Stimulated activated CD8-positive, alpha-beta memory T cell treated with anti-CD3 and anti-CD28 coated beads, Interleukin-12 subunit alpha, Interleukin-12 subunit beta, amount 100 ng/mL, for 24 hours (primary cell): Measurements from ENCODE around the gene MCCC2.
"Not testable (repeated sequence)": the region's sequence is repeated elsewhere in the genome, so short reads cannot be mapped to it uniquely, and the experiment has no call there.

ENCODE experiments used
- DNase-seq: peaks from one replicate; pipeline ENCODE4 v3.0.0-alpha.2; 2020; ENCODE audit errors: extremely low read depth

Gene MCCC2

DNA sequence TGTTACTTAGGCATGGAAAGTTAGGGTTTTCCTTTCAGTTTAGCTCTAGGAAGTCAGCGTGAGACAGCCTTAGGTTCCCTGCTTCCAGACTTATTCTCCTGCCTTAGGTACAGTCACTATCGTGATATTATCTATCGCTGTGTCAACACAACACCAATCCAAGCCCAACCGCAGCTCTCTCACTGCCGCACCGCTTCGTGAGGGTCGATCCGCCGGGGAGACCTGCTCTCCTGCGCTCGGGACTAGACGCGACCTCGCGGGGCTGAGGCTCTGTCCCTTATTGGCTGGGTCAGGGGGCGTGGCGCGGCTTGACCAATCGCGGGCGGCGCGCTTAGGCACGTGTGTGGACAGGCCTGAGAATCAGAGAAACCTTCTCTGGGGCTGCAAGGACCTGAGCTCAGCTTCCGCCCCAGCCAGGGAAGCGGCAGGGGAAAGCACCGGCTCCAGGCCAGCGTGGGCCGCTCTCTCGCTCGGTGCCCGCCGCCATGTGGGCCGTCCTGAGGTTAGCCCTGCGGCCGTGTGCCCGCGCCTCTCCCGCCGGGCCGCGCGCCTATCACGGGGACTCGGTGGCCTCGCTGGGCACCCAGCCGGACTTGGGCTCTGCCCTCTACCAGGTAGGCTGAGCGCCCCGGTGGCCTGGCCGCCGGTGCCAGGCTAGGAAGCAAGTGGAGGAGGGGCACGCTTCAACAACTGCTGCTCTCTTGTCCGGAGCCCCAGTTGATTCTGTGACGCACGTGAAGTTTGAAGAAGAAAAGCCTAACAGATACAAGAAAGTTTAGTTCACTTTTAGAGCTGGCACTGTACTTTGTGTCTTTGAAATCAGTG is at the start of gene MCCC2:
Gene MCCC2, plus strand, starts transcription at position 400 of the 825 bp plus-strand sequence. Its CDS starts 86 bp downstream, at position 486.
- DNase-seq = peak; percentile 94

DNA sequence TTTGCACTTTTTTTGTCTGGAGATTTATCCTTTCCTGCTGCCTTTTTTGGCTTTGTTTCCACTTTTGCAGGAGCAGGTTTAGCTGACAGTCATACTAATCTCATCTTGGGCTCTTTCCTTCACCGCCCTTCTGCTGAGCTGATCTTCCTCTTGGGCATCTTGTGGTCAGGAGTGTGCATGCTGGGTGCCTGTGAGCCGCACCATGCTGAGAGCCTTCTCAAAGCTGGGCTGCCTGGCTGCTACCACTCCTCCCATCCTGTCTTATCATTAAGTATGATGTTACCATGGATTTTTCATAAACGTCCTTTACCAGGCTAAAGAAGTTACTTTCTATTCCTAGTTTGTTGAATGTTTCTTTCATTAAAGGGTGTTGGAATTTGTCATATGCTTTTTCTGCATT is 49.5 kb upstream of the MCCC2 start:
- DNase-seq = no peak

DNA sequence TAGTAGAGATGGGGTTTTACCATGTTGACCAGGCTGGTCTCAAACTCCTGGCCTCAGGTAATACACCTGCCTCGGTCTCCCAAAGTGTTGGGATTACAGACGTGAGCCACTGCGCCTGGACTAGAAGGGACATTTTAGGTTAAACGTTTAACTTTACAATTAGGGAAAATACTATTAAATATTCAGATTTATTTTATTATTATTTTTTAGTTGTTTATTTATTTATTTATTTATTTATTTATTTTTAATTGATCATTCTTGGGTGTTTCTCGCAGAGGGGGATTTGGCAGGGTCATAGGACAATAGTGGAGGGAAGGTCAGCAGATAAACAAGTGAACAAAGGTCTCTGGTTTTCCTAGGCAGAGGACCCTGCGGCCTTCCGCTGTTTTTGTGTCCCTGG is 36.3 kb upstream of the MCCC2 start:
- not testable (repeated sequence) for DNase-seq

DNA sequence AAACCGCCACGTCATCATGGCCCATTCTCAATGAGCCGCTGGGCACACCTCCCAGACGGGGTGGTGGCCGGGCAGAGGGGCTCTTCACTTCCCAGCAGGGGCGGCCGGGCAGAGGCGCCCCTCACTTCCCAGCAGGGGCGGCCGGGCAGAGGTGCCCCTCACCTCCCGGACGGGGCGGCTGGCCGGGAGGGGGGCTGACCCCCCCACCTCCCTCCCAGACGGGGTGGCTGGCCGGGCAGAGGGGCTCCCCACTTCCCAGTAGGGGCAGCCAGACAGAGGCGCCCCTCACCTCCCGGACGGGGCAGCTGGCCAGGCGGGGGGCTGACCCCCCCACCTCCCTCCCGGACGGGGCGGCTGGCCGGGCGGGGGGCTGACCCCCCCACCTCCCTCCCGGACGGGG is 35.6 kb upstream of the MCCC2 start:
- DNase-seq = not testable (repeated sequence)

DNA sequence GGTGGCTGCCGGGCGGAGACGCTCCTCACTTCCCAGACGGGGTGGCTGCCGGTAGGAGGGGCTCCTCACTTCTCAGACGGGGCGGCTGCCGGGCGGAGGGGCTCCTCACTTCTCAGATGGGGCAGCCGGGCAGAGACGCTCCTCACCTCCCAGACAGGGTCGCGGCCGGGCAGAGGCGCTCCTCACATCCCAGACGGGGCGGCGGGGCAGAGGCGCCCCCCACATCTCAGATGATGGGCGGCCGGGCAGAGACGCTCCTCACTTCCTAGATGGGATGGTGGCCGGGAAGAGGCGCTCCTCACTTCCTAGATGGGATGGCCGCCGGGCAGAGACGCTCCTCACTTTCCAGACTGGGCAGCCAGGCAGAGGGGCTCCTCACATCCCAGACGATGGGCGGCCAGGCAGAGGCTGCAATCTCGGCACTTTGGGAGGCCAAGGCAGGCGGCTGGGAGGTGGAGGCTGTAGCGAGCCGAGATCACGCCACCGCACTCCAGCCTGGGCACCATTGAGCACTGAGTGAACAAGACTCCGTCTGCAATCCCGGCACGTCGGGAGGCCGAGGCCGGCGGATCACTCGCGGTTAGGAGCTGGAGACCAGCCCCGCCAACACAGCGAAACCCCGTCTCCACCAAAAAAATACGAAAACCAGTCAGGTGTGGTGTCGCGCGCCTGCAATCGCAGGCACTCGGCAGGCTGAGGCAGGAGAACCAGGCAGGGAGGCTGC is 35.0 kb upstream of the MCCC2 start:
- DNase-seq = not testable (repeated sequence)

DNA sequence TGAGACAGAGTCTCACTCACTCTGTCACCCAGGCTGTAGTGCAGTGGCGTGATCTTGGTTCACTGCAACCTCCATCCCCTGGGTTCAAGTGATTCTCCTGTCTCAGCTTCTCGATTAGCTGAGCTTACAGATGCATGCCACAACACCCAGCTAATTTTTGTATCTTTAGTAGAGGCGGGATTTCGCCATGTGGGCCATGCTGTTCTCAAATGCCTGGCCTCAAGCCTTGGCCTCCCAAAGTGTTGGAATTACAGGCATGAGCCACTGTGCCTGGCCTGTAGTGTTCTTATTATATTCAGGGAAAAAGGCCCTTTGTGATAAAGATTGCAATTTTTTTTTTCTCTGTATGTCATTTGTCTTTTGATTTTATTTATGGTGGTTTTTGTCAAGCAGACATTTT is 24.0 kb upstream of the MCCC2 start:
- DNase-seq = no peak

DNA sequence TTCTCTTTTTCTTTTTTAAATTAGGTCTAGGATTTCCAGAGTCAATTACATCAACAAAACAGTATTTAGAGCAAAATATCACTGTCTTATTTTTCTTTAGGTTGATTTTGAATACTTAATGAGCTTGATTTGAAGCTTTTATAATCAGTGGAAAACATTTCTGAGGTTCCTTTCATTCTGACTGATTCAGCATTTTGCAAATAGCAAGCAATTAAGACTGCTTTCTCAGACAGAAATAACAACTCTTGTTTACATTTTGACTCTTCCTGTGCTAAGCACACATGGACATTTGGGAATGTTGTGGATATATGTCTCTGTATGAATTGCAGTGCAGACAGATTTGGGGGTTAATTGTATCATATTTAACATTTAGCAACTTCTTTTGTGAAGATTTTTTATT is 22.2 kb upstream of the MCCC2 start:
- no peak for DNase-seq

DNA sequence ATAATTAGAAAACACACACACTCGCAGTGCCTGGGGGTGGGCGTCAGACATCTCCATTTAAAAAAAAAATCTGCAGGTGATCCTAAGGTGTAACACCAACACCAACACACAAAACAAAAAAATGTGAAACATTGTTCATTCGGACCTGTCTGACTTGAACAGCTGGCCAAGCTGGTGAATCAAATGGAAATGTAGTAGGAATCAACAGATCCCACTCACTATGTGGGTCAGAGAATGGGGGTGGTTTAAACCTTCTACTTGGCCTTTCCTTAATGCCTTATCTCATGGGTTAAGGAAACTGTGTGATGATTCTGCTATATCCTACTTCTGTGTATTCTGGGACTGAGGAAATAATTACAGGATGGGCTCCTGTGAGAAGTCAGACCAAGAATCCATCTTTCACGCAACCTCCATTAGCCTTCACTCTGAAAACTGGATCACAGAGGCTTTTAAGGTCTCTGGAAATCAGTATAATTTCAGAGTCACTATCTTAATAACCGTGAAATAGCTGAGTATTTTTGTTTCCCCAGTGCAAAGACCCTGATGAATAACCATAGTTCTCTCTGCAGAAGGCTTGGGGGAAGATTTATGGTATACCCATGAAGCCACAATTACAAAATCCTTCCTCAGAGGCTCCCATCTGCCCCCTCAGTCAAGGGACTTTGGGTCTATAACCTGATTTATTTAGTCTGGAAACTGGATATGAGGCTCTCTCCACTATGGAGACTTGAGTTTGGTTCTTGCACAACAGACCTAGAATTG is 17.2 kb upstream of the MCCC2 start:
- no peak for DNase-seq

DNA sequence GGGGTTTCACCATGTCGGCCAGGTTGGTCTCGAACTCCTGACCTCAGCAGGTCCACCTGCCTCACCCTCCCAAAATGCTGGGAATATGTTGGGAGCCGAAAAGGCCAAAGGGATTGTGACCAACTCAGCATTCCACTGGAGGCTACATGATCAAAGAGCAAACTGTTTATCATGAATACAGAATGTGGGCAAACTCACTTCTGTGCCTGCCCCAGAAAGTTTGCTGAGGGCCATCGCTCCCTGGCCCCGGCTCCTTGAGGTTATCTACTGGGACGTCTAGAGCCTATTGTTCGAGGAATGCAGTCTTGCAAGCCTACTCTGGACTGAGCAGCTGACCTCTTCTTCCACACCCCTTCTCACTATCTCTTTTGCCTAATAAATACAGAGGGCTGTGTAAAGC is 15.3 kb upstream of the MCCC2 start:
- DNase-seq = not testable (repeated sequence)

DNA sequence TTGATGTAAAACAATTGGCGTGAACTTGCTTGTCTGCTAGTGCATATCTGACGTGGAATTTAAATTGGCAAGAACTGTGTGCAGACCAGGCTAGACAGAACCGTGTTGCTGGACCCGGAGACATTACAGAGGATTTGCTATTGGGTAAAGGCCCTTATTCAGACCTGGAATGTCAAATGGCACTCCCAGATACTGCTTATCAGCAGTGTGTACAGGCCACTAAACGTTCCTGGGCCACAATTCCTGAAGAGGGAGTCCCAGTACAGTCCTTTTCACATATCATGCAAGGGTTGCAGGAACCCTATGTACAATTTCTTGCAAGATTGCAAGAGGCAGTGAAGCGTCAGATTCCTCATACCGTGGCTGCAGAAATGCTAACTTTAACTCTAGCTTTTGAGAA is 13.5 kb upstream of the MCCC2 start:
- no peak for DNase-seq

DNA sequence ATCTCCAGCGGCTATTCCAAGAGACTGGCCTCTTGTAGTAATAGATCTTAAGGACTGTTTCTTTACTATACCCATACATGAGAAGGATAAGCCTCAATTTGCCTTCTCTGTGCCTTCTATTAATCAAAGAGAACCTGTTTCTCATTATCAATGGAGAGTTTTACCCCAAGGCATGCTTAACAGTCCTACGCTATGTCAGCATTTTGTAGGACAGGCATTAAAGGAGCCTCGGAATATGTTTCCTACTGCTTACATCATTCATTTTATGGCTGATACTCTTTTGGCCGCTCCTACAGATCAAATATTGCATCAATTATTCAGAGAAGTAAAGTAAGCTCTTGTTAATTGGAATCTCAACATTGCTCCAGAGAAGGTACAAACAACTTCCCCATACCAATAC is 11.6 kb upstream of the MCCC2 start:
- DNase-seq = not testable (repeated sequence)

DNA sequence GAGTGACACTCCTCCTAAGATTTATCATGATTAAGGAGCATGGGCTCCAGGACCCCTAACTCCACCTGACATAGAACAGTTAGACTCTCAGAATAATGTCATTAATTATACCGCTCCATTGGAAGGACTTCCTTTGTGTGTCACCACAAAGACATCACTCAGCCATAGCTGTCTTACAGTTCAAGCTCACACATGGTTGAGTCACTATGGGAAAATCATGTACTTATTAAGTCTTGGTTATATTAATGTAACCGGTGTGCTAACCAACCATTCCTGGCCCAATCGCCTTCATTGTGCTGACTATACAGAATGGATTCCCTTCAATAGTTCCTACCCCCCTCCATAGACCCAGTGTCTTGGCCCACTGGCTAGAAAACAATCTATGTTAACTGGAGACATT is 10.9 kb upstream of the MCCC2 start:
- no peak for DNase-seq

DNA sequence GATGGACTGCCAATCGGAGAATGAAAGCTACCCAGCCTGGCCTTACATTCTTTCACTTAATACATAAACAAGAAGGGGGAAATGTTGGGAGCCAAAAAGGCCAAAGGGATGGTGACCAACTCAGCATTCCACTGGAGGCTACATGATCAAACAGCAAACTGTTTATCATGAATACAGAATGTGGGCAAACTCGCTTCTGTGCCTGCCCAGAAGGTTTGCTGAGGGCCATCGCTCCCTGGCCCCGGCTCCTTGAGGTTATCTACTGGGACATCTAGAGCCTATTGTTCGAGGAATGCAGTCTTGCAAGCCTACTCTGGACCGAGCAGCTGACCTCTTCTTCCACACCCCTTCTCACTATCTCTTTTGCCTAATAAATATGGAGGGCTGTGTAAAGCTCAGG is 9.3 kb upstream of the MCCC2 start:
- not testable (repeated sequence) for DNase-seq

DNA sequence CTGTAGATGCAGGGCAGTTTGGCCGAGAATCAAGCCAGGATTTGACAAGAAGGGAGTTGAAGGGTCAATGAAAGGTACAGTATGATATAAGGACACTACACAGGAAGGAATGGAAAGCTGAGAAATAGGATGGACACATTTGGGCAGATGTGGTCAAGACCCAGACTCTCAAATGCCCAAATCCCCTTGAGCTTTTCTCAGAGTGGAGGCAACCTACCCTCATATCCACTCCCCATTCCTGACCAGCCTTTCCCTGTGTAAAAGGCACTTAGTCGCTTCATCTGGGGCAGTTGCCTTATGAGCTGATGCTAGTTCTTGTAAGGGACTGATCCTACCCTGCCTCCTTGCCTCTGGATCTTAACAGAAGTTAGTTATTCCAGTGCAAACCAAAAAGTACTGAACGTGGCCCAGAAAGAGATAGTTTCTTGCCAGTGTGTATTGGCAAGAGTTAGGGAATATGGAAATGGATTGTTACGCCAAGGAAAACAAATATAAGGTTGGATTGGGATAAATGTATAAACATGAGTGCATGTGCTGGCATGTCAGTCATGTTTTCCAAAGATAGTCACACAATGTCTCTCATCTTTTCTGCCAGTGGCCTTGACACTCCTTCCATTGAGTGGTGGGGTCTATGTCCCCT is 4.1 kb upstream of the MCCC2 start:
- no peak for DNase-seq

DNA sequence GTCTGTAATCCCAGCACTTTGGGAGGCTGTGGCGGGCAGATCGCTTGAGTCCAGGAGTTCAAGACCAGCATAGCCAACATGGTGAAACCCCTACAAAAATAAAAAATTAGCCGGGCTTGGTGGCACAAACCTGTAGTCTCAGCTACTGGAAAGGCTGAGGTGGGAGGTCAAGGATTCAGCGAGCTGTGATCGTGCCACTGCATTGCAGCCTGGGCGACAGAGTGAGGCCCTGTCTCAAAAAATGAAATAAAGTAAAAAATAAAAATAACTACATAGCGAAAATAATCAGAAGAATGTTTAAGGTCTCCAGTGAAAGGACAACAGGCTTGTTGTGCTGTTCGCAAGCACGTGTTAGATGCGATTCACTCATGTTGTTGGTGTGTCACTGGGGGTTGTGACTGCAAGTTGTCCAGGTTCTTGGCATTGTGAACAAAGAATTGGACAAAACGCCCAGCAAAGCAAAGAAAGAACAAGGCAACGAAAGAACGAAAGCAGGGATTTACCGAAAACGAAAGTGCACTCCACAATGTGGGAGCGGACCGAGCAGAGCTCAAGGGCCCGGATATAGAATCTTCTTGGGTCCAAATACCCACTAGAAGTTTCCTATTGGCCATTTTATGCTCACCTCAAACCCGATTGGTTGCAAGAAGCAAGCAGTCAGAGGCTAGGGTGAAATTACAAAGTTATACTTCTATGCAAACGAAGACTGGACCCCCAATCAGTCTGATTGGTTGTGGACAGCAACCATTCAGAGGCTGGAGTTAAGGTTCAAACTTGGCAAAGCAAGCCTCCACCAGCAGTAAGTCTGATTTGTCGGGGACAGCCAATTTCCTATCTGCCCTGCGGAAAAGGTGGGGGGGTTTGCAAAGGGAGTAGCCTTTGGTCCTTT is 844 bp upstream of the MCCC2 start:
- DNase-seq = no peak

DNA sequence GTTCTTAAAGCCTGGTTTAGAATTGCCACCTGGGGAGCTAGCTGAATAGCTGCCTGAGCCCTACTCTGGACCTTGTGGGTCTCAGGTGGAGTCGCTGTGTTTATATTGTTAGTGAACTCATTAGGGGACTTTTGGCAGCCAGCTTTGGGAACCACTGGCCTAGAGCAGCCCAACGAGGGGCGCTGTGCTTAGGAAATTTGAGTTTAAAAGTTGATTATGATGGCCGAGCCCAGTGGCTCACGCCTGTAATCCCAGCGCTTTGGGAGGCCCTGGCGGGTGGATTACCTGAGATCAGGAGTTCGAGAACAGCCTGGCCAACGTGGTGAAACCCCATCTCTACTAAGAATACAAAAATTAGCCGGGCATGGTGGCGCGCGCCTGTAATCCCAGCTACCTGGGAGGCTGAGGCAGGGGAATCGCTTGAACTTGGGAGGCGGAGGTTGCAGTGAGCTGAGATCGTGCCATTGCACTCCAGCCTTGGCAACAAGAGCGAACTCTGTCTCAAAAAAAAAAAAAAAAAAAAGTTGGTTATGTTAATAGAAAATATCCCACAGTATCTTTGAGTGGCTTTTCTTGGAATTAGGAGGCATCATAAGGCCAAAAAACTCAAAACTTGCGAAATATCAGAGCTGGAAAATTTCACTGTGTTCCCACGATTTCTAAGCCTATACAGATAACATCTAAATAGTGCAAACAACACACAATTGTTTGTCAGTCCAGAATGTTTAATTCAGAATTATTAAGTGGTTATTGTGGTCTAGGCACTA is 809 bp downstream of the MCCC2 start:
- no peak for DNase-seq

DNA sequence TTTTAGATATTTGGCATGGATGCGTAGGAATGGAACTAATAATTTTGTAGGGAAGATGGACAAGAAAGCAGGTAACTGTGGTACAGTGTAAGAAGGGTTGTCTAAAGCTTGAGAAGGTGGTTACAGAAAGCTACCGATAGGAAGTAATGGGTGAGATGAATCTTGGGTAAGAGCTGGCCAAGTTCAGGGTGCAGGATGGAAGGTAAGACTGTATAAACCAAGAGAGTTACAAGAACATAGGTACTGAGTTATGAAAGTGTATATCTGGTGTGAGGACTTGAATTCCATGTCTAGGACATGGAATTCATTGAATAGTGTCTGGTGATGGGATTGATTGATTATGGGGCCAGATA is 1.4 kb downstream of the MCCC2 start:
- DNase-seq = no peak

DNA sequence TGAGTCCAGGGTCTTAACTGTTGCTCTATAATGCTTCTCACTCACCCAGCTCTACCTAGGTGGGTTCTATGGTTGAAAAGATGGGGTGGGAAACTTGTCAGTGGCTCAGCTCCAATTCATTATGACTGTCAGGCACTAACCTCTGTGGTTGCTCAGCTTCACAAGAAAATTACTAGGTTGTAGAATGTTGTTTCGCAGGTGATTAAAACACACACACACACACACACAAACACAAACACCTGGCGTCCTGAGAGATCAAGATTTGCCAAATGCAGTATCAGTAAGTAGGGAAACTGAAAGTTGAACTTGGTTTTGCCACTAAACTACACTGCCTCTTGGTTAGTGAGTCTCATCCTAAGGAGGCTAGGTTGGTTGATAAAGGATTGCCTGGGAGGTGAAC is 2.8 kb downstream of the MCCC2 start:
- no peak for DNase-seq

DNA sequence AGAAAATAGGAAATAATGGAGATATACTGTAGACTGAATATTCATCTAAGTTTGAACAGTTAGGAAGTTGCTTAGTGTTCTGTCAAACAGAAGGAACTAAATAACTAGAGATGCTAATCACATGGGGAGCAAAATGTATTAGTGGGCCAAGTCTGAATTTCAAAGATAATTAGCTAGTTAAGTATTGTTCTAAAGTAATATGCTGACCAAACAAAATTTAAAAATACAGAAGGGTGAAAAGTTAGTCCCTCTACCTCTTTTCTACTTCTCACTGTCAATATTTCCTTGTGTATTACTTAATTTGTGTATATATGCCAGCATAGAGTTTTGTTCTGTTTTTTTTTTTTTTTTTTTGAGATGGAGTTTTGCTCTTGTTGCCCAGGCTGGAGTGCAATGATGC is 4.0 kb downstream of the MCCC2 start:
- DNase-seq = no peak

DNA sequence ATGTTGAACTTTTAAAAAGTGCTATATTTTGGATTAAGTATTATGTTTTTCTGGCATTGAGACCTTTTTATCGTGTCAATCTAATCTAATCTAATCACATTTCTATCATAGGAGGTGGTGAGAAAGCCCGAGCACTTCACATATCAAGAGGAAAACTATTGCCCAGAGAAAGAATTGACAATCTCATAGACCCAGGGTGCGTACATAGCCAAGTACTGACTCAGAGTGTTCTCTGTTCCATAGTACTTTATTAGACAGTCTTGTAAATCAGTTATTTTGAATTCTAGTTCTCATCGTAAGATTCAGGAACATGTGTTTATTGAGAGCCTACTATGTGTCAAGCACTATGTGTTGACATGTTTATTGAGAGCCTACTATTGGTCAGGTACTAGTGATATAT is 9.0 kb downstream of the MCCC2 start:
- no peak for DNase-seq
